A673 (cell line): Measurements from ENCODE around the gene LRBA.

Experiments used
- EZH2 ChIP-seq: fragments of 200-600 bp; sonication (generic); IDR thresholded peaks from 2 replicates; pipeline ENCODE4 v1.6.1; 2017; ENCODE audit warnings: borderline replicate concordance, low read depth, mild to moderate bottlenecking, mixed read lengths, antibody characterized with exemption, low read length; ENCODE audit not compliant: poor library complexity, severe bottlenecking
- TF ChIP-seq, protein P1 (sequence below): fragments of 300-800, 200-600 bp; sonication (generic); conservative IDR thresholded peaks from 2 replicates; pipeline ENCODE4 v1.5.1; 2017; ENCODE audit warnings: low read depth, mild to moderate bottlenecking, antibody characterized with exemption, low read length, moderate library complexity, mixed read lengths

DNA sequence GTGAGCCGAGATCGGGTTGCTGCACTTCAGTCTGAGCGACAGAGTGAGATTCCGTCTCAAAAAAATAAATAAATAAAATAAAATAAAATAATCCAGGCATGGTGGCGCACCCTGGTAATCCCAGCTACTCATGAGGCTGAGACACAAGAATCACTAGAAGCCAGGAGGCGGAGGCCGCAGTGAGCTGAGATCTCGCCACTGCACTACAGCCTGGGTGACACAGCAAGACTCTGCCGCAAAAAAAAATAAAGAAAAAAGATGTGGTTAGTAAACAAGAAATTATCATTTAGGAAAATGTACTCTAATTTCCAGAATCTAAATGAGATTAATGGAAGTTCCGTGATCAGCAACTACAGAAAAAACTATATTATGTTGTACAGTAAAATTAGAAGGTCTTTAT lies 14.5 kb upstream of the LRBA start:
- TF ChIP-seq, protein P1, sequence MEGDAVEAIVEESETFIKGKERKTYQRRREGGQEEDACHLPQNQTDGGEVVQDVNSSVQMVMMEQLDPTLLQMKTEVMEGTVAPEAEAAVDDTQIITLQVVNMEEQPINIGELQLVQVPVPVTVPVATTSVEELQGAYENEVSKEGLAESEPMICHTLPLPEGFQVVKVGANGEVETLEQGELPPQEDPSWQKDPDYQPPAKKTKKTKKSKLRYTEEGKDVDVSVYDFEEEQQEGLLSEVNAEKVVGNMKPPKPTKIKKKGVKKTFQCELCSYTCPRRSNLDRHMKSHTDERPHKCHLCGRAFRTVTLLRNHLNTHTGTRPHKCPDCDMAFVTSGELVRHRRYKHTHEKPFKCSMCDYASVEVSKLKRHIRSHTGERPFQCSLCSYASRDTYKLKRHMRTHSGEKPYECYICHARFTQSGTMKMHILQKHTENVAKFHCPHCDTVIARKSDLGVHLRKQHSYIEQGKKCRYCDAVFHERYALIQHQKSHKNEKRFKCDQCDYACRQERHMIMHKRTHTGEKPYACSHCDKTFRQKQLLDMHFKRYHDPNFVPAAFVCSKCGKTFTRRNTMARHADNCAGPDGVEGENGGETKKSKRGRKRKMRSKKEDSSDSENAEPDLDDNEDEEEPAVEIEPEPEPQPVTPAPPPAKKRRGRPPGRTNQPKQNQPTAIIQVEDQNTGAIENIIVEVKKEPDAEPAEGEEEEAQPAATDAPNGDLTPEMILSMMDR, result no peak
- no peak for TF ChIP-seq EZH2
